ENCODE data around the gene MAMSTR.
"Not testable (repeated sequence)": the region's sequence is repeated elsewhere in the genome, so short reads cannot be mapped to it uniquely, and the experiment has no call there.

MAMSTR gene, protein sequence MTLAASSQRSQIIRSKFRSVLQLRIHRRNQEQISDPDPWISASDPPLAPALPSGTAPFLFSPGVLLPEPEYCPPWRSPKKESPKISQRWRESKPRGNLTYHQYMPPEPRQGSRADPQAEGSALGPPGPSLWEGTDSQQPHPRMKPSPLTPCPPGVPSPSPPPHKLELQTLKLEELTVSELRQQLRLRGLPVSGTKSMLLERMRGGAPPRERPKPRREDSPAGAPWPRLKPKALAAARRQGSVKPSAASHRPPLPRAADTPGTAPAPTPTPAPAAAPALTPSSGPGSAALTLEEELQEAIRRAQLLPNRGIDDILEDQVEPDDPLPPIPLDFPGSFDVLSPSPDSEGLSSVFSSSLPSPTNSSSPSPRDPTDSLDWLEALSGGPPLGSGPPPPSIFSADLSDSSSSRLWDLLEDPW

DNA sequence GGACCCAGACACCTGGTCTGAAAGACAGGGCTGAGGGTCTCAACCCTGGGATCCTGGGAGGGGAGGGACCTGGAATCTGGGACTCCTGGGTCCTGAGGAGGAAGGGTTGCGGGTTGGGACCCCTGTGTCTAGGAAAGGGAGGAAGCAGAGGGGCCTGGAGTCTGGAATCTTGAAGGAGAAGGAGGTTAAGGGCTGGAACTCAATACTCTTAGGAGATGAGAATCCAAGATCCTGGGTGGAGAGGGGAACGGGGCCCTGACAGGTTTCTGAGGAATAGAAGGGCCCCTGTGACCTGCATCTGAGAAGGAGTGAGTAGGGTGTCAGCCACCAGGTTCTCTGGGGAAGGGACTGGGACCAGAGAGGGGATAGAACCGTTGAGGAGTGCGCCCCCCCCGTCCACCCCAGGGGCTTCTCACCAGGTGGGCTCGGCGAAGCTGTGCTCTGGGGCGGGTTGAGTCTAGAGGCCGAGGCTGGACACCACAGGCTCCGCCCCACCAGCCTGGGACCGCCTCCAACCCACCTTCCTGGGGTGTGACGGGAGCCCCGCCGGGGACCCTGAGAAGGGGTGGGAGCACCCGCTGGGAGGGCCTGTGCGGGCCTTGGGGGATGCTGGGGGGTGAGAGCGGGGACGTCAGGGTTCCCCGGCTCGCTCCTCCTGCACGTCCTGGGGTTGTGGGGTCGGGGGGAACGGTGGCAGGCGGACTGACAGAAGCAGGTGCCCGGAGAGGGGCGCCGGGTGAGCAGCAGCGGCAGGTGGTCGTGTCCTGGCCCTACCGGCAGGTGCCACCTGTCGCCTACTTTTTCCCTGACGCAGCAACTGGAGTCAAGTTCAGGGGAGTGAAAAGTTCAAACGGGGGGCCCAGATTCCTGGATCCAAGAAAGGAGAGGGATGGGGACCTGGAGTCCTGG lies at the start of gene MAMSTR:
MAMSTR (minus strand) TSS at position 463 of the 909 bp plus-strand sequence. CDS start 694 bp downstream, outside the sequence.
- DNase-seq: peak in 1 of 2 experiments; percentile 74

DNA sequence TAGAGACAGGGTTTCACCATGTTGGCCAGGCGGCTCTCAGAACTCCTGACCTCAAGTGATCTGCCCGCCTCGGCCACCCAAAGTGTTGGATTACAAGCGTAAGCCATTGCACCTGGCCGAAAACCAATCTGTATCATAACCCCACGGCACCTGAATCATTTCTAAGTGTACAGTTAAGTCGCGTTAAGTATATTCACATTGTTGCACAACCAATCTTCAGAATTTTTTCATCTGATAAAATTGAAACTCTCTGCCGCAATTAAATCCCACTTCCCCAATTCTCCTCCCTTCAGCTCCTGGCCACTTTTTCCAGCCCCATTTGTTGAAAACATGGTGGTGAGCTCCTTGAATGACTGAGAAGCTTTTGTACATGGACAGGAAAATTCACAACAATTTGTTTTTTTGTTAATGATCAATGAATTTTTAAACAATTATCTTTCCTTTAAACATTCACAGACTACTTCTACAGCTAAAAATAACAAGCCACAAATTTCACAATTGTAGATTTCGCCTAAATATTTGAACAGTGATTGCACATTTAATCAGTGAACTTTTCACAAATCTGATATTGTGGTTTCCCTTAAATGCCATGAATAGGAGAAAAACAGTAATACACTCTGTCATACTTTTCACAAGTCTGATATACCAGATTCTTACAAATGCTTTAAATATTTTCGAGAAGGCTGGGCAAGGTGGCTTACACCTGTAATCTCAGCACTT lies 49.6 kb upstream of the MAMSTR start:
- no peak for DNase-seq

DNA sequence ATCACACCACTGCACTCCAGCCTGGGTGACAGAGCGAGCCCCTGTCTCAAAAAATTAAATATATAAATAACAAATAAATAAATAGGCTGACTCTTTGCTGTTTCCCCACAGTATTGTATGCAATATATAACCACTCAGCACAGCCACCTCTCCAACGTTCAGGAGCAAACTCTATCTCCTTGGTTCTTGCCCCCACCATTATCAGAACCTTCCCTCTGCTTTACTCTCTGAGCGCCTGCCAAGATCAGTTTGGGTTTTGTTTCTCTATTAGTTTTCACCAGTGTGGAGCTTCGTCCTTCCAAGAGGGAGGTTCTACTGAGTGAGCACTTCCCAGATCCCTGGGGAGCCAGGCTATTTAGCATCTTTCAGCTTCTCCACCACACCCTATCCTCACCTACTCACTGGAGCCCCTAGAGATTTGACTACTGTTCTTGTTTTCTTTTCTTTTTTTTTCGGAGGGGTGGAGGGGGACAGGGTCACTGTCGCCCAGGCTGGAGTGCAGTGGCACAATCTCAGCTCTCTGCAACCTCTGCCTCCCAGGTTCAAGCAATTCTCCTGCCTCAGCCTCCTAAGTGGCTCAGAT lies 48.7 kb upstream of the MAMSTR start:
- not testable (repeated sequence) for DNase-seq

DNA sequence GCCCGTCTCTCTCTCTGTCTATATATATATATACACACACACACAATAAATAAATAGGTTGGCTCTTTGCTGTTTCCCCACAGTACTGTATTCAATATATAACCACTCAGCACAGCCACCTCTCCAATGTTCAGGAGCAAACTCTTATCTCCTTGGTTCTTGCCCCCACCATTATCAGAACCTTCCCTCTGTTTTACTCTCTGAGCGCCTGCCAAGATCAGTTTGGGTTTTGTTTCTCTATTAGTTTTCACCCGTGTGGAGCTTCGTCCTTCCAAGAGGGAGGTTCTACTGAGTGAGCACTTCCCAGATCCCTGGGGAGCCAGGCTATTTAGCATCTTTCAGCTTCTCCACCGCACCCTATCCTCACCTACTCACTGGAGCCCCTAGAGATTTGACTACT lies 46.3 kb upstream of the MAMSTR start:
- DNase-seq: not testable (repeated sequence)

DNA sequence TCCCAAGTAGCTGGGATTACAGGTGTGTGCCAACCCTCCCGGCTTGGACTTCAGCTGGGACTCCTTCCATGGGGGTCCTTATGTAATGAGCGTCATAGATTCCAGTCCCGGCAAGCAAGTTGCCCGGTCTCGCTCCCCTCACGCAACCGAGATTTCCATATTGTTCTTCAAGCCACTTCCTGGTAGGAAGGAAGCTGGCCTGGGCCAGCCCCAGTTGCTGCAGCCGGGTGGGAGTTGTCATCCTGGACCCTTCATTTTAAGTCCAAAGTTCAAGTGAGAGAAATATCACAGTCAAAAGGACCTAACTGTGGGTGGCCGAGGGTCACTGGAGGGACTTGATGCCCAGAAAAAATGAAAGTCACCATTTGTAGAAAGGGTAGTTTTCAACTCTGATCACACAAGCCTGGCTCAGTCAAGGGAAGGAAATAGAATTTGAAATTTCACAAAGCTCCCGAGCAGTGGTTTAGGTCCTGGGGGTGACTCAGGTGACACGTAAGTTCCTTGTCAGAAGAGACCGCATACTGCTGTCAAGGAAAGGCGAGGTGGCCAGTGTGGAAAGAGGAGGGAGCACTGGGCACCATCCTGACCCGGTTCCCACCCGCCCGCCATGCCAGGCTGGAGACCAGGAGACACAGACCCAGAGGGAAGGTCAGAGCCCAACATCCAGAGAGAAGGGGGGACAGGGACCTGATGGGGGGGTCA lies 41.1 kb upstream of the MAMSTR start:
- DNase-seq: no peak

DNA sequence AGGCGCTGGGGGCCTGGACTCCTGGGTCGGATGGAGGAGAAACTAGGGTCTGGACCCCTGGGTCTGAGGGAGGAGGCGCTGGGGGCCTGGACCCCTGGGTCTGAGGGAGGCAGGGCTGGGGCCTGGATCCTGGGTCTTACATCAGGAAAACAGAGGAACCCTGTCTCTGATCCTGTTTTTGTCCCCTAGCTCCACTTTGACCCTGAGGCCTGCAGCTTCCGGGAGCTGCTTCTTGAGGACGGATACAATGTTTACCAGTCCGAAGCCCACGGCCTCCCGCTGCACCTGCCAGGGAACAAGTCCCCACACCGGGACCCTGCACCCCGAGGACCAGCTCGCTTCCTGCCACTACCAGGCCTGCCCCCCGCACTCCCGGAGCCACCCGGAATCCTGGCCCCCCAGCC lies 38.2 kb upstream of the MAMSTR start:
- no peak for DNase-seq

DNA sequence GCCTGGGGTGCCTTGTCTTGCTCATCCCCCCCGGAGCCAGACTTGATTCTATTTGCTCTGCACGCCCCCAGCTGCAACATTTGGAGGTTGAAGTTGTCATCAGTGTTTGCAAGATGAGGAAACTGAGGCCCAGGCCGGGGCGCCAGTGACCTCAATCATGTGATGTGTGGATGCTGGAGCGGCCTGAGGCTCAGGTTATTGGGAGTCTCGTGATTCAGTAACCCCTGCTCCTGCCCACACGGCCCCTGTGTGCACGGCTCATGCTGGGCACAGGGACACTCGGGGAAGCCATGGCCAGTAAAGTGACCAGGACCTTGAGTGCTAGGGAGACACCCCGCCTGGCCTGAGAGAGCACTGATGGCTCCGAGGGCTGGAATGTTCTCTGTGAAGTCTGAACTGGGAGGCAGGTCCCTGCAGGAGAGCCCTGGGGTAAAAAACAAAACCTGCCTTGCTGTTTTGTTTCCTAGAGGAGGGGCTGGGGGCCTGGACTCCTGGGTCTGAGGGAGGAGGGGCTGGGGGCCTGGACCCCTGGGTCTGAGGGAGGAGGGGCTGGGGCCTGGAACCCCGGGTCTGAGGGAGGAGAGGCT lies 37.7 kb upstream of the MAMSTR start:
- DNase-seq: no peak

DNA sequence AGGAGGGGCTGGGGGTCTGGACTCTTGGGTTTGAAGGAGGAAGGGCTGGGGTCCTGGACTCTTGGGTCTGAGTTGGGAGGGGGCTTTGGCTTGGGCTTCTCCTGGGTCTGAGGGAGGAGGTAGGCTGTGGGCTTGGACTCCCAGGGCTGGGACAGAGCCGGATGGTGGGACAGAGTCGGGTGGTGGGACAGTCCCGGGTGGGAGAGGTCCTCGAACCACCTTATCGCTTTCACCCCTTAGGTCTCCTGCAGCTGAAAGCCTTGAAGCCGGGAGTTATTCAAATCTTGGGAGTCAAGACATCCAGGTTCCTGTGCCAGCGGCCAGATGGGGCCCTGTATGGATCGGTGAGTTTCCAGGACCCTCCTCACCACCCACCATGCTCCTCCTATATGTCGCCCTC lies 37.2 kb upstream of the MAMSTR start:
- DNase-seq: no peak

DNA sequence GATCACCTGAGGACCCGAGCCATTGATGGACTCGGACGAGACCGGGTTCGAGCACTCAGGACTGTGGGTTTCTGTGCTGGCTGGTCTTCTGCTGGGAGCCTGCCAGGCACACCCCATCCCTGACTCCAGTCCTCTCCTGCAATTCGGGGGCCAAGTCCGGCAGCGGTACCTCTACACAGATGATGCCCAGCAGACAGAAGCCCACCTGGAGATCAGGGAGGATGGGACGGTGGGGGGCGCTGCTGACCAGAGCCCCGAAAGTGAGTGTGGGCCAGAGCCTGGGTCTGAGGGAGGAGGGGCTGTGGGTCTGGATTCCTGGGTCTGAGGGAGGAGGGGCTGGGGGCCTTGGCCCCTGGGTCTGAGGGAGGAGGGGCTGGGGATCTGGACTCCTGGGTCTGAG lies 36.7 kb upstream of the MAMSTR start:
- DNase-seq: no peak

DNA sequence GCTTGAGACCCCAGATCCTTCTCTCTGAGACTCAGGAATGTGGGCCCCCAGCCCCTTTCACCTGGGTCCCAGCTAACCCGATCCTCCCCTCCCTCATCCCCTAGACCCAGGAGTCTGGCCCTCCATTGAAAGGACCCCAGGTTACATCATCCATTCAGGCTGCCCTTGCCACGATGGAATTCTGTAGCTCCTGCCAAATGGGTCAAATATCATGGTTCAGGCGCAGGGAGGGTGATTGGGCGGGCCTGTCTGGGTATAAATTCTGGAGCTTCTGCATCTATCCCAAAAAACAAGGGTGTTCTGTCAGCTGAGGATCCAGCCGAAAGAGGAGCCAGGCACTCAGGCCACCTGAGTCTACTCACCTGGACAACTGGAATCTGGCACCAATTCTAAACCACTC lies 36.3 kb upstream of the MAMSTR start:
- DNase-seq: no peak

DNA sequence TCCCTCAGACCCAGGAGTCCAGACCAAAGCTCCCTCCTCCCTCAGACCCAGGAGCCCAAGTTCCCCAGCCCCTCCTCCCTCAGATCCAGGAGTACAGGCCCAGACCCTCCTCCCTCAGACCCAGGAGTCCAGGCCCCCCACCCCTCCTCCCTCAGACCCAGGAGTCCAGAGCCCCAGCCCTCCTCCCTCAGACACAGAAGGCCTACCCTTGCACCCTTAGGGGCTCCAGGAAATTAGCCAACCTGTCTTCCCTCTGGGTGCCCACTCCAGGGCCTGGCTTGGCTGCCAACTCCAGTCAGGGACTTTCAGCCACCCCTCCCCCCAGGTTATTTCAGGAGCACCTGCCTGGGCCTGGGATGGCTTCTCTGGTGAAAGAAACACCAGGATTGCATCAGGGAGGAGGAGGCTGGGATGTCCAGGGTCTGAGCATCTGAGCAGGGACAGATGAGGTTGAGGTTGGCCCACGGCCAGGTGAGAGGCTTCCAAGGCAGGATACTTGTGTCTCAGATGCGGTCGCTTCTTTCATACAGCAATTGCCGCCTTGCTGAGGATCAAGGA lies 35.6 kb upstream of the MAMSTR start, which contains the start of gene FGF21:
FGF21 (plus strand) TSS at position 441 of the 558 bp plus-strand sequence. CDS start 713 bp downstream, outside the sequence.
- no peak for DNase-seq

DNA sequence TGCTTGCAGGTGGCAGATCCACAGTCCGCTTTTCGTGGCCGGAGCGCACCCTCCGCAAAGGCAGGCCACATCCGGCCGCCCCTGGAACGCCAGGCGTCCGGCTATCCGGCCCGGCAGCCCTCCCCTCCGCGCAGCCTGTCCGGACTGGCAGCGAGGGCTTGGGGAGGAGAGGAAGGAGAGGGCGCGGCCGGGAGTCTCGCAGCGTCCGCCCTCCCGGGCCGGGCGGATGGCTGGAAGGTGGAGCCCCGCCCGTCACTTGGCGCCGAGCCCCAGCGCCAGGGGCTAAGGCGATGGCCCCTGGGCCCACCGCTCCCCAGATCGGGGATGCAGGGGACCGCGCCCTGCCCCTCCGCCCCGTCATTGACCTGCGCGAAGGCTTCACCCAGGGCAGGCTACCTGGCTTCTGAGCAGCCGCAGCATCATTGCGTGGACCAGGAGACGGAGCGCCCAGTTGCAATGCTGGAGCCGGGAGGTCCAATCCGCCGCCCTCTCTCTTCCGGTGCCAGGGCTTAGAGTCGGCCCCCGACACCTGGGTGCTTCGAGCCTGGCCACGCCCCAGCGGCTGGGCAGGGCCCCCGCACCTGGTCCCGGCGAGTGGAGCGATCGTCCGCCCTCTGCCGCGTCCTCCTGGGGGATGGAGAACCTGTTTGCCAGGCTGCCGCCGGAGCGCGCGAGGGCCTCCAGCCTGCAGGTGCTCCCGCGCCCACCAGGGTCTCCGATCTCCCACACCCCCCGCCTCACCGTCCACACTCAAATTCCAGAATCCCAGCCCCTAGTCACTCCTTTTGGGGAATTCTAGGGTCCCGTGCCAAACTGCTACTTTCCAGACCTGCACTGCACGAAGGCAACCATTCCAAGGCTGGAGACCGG lies 33.2 kb upstream of the MAMSTR start, which contains the start of gene FUT1:
FUT1 (minus strand) TSS at position 146 of the 870 bp plus-strand sequence. CDS start 1,360 bp downstream, outside the sequence.
- peak; percentile 50 to 74 for DNase-seq

DNA sequence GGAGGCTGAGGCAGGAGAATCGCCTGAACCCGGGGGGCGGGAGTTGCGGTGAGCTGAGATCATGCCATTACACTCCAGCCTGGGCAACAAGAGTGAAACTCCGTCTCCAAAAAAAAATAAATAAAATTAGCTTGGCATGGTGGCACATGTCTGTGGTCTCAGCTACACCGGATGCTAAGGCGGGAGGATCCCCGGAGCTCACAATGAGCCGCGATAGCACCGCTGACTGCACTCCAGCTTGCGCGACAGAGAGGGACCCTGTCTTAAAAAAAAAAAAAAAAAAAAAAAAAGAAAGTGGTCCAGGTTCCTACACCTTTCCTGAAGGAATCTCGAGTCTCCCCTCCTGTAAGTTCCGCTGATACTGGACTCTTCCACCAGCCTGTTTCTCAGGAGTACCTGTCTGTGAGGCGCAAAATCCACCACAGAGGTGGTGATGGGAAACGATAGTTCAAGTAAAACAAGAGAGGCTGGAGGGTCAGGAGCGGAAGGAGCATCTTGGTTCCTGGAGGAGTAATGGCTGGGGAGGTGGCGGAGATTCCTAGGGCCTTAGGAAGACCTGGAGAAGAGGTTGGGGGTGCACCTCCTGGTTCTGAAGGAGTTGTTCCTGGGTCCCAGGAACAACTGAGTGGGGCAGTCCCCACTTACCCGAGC lies 32.4 kb upstream of the MAMSTR start:
- DNase-seq: peak in 1 of 2 experiments; percentile 39

DNA sequence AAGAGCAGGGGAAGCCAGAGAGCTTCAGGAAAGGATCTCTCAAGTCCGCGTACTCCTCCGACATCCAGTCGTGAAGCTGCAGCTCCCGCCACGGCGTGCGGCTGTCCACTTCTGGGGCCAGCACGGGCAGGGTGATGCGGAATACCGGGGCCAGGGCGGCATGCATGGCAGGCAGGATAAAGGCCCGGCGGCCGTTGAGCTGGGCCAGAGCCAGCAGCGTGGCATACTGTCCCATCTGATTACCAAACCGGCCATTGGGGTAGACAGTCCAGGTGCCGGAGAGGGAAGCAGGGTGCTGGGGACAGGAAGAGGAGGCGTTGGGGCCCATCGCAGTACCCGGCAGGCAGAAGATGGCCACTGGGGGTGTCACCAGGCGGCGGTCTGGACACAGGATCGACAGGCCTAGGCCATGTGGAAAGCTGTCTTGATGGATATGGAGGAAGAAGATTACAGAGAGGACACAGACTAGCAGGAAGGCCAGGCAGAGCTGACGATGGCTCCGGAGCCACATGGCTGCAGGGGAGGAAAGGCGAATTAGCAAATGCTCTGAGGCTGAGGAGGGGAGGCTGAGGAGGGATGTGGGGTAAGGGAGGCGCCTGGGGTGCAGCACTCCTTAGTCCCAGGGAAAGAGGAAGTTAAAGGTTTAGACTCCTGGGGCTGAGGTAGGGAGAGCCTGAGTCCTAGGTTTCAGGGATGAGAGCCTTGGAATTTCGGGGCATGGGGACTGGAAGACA lies 31.4 kb upstream of the MAMSTR start:
- no peak for DNase-seq

DNA sequence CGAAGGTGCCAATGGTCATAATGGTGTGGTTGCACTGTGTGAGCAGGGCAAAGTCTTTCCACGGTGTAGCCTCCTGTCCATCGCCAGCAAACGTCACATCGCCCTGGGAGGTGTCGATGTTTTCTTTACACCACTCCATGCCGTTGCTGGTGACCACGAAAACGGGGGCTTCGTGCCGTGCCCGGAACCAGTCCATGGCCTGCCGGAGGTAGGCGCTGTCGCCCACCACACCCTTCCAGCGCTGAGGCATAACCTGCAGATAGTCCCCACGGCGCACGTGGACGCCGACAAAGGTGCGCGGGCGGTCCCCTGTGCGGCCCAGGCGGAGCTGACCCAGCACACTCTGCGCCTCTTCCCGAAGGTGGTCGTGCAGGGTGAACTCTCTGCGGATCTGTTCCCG lies 30.8 kb upstream of the MAMSTR start:
- no peak for DNase-seq

DNA sequence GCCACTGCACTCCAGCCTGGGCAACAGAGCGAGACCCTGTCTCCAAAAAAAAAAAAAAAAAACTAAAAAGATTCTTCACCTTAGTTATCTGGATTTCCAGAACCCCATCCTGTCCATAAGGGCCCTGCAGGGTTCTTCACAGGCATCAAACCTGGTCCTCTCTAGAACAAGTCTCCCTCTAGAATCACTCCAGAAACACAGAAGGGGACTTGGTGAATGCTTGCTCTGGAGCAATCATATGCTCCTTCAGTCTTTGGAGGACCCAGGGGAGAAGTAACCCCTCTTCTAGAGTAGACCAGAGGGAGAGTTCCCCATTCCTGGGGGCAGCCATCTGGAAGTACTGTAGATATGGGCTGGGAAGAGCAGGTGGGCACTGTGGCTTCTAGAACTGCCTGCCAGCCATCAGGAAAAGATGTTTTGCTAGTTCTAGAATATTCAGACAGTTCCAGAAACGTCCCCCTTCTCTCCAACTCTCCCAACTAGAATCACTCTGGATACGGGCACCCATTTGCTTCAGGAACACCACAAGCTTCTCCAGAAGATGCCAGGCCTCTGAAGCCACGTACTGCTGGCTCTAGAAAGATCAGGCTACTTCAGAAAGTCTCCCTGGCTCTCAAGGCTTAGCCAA lies 30.2 kb upstream of the MAMSTR start:
- DNase-seq: no peak

DNA sequence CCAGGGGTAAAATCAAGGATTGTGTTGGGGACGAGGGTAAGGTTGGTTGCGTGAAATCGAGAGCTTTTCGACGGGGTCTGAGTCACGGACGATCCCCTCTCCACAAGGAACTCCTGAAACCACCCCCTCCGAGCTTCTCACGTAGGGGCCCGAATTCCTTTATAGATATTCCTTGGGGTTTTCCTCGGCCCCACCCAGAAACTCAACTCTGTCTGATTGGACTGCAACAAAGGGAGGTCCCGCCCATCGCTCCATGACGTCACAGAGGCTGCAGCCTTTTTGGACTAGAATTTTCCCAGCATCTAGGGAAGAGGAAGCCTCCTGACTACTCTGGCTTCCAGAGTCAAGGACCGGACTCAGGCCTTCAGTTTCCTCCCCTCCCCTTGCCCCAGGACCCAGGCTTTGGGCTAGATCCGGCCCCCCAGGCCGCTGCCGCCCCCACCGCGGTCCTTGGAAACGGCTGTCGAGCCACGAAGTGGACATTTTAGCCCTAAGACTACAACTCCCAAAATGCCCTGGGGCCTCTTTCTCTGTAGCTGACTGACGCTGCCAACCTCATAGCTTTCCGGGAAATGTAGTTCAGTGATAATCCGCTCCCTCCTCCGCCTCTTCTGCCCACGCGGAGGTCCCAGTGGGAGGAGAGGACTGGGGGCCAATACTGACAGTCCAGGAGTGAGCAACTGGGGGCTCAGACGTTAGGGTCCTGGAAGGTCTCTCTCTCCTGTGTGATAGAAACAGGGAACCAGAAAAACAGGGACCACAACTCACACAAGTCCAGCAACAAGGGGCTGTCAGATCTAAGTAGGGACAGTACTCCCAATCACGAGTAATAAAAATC lies 27.4 kb upstream of the MAMSTR start, which contains the start of gene IZUMO1:
IZUMO1 (minus strand) TSS at position 172 of the 838 bp plus-strand sequence. CDS start 1,050 bp downstream, outside the sequence.
- peak; percentile 82 to 87 for DNase-seq

All from NCI-H524 (cell line).